ENCODE data around the gene SOX6.

DNA sequence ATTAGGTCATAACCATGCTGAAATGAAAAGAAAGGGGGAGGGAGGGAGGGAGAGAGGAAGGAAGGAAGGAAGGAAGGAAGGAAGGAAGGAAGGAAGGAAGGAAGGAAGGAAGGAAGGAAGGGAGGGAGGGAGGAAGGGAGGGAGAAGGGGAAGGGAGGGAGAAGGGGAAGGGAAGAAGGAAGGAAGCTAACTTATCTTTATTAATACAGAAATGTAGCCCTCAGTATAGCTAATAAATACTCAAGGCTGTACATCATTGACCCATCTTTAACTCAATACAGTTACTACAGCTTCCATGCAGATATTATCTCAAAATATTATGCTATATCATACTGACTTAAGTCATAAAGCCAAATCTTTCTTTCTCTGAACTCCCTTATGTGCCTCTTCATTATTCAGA lies 17.4 kb upstream of the SOX6 start:
- no peak for TF ChIP-seq POLR2A (IDR thresholded peaks at IDR 0.05)
- TF ChIP-seq POLR2AphosphoS5 (IDR thresholded peaks at IDR 0.05): no peak
- no peak for TF ChIP-seq CTCF (IDR thresholded peaks at IDR 0.05)

Data from prostate gland (tissue), 2 donors.